SK-N-DZ (cell line): ENCODE measurements around the gene PABPN1.
A peak's percentile ranks its signal among the peaks of the same experiment; 100 is the strongest.

Experiments
- DNase-seq: peaks from one replicate; pipeline ENCODE4 v3.0.0-alpha.2; 2015; ENCODE audit warnings: low spot score

PABPN1 gene

DNA sequence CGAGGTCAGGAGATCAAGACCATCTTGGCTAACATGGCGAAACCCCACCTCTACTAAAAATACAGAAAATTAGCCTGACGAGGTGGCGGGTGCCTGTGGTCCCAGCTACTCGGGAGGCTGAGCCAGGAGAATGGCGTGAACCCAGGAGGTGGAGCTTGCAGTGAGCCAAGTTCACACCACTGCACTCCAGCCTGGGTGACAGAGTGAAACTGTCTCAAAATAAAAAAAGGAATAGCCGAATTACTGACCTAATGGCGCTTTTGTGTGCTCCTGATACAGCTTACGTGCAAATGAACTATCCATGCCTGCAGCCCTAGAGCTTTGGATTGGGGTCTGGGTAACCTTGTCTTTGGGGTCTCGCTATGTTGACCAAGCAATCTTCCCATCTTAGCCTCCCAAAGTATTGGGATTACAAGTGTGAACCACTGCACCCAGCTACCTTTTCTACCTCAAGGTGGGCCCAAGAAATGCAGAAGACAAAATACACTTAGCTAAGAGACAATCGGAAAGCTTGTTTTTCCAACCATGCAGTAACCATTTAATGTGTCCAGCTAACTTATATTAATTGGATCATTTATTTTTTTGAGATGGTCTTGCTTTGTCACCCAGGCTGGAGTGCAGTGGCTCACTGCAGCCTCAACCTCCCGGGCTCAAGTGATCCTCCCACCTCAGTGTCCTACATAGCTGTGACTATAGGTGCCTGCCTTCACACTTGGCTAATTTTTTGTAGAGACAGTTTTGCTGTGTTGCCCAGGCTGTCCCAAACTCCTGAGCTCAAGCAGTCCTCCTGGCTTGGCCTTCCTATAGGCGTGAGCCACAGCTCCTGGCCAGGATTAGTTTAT, 5.5 kb downstream of the PABPN1 start:
- no peak for DNase-seq

DNA sequence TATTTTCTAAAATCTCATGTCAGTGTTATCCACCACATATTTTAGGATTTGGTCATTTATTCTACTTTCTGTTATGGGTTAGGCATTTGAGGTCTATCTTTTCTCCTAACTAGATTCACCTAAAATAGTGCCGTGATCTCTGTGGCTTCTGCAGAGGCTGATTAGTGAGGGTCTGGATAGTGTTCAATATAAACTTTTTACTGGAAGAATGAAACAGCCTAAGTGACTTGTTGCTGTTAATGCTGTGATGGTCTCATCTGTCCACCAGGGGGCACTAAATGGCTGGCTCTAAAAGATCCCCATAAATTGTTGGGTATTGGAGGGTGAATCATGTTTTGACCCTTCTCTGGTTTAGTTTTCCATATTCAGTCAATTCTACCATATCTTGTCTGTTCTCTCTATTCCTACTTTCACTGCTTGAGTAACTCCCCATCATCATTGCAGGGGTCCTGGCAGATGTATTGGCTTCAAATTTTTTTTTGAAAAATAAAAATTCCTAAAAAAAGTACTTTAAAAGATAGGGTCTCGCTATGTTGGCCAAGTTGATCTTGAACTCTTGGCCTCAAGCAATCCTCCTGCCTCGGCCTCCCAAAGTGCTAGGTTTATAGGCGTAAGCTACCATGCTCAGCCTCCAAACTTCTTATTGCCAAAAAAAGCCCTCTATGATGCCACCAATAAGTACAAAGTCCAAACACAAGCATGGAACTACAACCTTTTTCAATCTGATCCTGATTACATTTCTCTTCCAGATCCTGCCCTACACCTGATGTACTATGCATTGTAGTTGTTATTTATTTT, 6.9 kb downstream of the PABPN1 start:
- DNase-seq: peak; percentile 77

DNA sequence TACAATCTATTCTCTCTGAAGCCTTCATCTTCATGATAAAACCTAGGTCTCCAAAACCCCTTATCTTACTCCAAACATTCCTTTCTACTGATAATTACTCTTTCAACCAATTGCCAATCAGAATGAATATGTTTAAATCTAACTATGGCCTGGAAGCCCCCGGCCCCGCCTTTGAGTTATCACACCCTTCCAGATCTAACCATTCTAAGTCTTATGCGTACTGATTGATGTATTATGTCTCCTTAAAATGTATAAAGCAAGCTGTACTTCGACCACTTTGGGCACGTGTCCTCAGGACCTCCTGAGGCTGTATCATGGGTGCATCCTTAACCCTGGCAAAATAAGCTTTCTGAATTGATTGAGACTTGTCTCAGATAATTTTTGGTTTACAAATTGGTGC, 14.4 kb downstream of the PABPN1 start:
- DNase-seq: no peak

DNA sequence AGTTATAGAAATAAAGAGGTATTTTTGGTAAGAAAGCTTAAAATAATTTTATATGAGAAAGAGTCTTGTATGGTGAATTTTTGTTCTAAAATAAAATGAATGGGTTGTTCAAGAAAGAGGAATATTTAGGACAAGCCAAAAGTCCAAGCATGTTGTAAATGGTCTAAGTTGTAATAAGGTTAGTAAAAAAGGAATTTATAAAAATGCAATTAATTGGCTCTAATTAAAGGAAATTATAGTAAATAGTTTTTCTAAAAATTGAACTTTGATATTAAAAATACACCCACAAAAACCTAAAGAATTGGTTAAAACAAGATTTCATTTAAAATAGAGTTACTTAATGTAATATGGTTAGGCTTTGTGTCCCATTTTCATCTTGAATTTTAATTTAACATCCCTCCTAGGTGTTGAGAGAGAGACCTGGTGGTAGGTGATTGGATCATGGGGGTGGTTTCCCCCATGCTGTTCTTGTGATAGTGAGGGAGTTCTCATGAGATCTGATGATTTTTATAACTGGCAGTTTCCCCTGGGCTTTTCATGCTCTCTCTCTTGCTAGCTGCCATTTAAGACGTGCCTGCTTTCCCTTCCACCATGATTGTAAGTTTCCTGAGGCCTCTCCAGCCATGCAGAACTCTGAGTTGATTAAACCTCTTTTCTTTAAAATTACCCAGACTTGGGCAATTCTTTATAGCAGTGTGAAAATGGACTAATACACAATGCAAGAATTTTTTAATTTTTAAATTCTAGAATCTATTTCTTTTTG, 18.4 kb downstream of the PABPN1 start:
- DNase-seq: no peak

DNA sequence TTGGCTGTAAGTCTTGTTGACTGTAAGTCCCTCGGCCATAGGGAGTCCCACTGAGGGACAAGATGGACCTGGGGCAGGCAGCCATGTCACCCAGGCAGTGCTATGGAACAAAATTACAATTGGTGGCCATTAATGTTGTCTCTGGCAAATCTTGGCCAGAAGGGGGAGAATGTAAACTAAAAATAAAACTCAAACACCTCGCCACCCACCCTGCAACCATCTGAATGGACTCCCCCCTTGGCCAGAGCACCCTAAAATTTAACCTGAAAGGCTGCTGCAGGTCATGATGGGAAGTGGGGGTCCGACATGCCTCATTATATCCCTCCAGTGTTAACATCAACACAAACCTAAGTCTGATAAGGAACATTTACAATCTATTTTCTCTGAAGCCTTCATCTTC, 23.2 kb downstream of the PABPN1 start:
- DNase-seq: no peak

DNA sequence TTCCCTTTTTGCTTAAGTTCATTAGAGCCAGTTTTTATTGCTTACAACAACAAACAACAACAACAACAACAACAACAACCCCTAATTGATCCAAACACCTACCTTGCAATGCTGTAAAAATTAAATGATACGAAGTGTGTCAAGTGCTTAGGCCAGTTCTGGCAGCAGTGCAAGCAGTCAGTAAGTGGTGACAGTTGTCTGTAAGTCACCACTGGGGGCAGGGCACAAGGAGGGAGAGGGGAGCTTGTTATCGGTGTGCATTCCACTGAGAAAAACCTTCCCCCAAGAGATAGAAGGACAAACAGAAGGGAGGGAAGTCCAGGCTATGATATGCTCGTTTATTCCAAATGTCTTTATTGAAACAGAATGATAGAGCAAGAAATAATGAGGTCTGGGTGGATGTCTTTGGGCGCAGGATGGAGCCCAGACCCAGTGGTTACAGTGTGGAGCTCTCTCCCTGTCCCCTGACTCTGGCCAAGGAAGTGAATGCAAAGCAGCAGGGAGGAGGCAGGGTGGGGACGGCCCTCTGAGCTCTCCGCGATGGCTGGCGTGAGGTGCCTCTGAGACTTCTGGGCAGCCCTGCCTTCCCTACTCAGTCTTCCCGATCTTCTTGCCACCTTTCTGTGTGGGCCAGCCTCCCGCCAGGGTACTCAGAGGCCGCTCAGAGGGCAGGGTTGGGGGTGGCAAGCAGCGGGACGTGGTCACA, 24.9 kb downstream of the PABPN1 start:
- no peak for DNase-seq

DNA sequence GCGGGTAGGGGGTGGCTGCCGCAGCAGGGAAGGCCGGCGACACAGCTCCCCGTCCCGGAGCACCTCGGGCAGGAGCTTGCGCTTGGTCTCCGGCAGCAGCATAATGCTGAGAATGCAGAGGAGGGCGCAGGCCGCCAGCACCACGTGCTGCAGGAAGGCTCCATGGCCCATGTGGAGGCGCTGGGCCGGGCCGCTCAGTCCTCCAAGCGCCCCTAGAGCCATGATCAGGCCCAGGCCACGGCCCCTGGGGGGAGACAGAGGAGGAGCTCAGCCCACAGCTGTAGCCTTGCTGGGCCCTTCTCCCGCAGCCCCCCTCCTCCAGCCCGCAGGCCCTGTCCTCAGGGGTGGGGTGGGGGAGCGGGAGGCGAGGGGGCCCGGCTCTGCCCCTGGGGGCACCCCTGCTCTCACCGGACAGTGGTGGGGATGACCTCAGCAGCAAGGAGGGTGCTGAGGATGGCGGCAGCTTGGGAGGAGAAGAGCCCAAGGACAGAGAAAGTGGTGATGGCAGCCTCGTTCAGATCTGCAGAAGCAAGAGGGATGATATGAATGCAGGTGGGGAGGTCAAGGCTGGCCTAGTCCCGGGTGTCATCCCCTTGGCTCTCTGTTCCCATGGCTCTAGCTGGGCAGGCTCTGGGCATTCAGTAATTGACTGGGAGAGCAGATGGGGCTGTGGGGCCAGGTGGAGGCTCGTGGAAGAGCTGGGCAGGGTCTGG, 25.6 kb downstream of the PABPN1 start:
- no peak for DNase-seq

DNA sequence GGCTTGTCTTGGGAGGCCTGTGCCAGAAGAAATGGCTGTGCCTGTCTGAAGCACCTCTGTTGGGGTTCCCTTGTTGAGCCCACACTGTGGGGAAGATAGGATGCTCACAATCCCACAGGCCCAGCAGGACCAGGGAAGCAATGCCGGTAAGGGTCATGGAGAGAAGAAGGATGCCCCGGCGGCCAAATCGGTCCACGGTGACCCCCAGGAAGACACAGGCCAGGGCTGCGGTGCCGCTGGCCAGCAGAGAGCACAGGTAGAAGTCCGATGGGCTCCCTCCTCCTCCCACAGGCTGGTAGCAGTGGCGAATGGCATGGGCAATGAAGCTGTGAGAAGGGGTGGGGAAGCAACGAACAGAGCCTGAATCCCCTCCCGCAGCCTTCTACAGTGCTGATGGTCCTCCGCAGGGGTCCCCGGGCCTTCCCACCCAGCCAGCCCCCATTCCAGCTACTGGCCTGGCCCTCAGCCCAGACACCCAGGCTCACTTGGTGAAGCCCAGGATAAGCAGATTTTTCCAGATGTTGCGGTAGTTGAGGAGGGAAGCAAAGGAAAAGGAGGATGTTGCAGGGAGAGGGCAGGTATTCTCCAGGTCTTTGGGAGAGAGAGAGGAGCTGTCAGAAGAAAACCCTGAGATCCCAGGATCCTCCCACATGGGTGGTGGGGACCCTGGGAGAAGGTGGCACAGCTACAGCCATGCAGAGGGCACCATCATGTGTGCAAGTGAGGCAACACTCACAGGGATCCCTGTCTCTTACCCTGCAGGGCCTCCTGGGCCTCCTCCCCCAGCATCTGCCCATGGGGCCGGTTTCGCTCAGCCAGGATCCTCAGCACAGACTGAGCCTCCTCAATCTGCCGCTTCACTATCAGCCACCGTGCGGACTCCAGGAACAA, 26.4 kb downstream of the PABPN1 start:
- no peak for DNase-seq

DNA sequence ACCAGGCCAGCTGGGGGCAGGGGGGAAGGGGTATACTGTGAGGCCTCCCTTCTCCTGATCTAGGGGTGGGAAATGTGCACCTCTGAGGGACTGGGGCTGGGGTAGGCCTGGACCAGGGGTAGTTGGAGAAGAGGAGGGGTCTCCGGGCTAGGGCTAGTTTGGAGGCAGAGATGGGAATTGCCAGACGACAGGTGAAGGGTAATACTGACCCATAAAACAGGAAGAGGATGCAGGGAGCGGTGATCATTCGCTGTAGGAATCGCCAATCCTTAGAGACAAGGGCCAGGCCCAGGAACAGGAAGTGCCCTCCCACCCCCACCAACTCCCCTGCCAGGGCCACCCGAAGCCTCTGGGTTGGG, 27.0 kb downstream of the PABPN1 start:
- DNase-seq: no peak

DNA sequence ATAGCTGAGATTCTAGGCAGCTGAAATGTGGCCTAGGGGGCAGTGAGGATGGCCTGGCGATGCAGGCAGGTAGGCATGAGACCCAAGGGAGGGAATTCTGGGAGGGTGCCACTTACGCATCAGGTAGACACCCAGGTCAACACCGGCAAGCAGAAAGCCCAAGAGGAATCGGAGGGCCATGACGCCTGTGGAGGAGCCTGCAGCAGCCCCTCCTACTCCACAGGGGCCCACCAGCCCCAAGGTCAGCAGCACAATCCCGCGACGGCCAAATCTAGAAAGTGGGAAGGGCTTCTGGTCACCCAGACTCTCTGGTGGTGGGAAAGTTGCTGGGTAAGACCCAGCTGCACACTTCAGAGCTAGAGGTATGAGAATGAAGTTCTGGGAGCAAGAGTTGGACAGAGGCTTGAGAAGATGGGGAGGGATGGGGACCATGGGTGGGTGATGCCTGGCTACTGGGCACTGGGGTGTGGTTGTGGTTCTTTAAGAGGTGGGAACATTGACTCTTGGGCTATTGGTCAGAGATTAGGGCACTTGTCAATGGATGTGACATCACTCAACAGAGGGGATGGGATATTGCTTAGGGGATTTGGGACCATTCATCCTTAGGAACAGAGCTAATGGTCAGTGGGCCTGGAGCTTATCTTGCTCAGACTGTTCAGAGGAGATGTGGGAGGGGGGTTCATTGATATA, 28.0 kb downstream of the PABPN1 start:
- DNase-seq: no peak

DNA sequence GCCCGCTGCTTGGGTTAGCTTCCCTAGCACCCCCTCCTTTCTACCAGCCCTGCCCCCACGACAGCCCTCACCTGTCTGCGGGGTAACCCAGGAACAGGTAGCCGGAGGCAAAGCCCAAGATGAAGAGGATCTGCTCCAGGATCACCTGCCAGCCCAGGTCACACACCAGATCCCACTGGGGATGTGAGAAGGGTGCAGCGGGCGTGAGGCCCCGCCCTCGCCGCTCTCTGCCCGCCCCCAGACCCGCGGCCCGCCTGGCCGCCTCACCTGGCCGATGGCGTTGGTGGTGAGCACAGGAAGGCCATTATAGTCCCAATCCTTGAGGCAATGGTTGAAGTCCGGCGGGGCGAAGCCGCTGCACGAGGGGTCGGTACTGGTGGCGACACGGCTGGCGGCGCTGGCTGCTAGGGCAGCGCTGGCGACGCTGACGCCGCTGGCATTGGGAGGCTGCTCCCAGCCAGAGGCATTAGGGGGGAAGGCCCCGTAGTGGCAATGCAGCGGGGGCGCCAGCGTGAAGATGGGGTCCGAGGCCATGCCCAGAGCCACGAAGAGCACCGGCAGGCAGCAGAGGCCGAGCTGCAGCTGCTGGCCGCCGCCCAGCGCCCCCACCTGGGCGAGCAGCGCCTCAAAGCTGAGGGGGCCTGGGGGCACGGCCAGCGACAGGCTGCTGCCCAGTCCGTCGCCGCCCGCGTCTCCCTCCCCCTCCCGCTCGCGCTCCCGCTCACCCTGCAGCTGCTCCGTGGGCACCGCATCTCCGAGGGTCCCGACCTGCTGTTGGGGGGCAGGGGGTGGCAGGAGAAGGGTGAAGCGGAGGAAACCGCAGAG, 30.6 kb downstream of the PABPN1 start:
- peak; percentile 32 for DNase-seq

DNA sequence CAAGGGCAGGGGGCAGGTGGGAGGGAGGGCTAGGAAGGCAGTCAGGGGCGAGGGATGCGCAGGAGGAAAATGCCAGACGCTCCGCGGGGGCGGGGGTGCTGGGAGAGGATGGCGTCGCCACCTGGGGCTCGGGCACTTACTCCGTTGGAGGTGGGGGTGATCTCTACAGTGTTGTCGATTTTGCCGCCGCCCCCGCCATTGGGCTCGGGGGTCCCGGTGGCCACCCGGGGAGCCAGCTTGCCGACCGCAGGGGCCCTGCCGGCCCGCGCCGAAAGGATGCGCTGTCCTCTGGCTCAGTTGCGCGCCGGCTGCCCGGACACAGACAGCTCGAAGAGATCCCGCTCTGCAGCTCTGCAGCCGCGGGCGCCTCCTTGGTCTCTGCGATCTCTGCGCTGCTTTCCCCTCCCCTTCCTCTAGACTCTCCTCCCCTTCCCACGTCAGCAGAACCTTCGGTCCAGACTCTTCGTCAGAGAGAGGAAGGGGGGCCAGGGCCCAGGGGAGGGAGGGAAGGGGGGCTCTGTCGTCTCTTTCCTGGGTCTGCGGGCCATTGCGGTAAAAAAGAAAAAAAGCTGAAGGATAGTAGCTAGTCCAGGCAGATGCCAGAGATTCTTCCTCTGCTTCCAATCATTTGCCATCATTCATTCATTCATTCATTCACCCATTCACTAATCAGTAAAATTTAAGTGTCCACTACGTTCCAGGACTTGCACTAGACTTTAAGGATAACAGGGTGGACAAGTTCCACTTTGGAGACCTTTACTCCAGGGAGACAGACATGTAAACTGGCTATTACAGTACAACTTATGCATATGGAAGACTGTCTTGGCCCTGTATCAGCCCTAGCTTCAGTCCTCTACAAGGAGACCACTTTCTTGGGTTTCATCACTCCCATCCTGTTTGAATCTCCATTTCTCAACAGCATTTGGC, 31.5 kb downstream of the PABPN1 start, which contains the start of gene SLC22A17:
TSS of gene SLC22A17 (minus strand) at position 382 of the 927 bp plus-strand sequence.
- peak; percentile 90 for DNase-seq

DNA sequence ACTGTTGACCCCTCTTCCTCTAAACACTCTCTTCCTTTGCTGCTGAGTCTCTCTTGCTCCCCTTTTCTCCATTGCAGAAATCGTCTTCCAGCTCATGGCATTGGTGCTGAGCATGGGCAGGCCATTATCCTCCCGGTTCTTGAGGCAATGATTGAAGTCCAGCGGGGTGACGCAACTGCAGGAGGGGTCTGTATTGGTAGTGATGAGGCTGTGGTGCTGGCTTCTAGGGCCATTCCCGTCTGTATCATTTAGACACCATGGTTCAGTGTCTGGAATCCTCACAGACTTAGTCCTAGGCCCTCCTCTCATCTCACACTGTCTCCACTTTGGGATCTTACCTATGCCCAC, 32.1 kb downstream of the PABPN1 start:
- DNase-seq: no peak

DNA sequence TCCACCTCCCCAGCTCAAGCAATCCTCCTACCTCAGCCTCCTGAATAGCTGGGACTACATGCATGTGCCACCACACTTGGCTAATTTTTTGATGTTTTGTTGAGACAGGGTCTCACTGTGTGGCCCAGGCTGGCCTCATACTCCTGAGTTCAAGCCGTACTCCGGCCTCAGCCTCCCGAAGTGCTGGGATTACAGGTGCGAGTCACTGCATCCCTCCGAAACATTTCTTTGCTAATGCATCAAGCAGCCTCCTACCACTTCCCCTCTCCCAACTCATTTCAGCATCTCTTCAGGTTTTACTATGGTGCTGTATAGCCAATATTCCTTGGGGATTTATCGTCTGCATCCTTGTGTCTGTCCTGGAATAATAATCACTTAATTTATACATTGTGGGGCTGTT, 33.7 kb downstream of the PABPN1 start:
- DNase-seq: no peak

DNA sequence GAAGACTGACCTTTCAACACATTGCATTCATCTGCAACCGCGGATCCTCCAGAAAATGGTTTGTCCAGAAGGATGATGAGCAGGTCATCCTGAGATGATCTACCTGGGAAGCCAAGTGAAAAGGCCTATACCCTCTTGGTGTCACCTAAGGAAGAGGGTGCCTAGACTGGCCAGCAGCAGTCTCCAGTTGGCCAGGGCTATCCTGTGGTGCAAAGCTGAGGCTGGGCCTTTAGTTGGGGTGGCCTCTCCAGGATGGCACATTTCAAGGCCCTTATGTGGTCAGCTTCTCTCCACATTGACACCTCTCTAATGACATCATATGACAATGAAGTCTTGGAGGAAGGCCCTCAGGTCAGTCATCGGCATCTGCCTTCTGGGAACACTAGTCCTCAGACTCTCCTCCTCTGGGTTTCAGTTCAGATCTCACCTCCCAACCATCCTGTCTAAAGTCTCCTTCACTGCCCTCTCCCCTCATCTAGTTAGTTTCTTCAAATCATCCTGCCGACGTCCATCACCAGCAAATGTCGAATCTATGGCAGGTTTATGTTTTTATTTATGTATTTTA, 34.7 kb downstream of the PABPN1 start:
- no peak for DNase-seq

DNA sequence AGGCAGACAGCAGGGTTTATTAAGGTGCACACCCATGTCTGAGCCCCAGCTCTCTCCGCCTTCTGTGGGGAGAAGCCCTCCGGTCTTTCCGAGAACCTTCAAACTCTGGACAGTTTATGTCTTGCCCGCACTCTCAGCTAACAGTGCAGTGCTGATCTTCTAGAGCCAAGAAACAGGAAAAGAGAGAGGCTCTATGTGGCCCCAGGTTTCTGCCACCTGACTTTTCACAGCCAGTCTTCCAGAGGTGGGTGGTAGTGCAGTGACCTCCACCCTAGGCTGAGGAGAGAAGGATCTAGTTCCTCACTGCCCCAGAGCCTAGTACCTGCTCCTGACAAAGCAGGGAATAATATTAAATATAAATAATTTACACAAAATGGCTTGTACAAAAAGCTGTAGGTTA, 35.4 kb downstream of the PABPN1 start:
- no peak for DNase-seq

DNA sequence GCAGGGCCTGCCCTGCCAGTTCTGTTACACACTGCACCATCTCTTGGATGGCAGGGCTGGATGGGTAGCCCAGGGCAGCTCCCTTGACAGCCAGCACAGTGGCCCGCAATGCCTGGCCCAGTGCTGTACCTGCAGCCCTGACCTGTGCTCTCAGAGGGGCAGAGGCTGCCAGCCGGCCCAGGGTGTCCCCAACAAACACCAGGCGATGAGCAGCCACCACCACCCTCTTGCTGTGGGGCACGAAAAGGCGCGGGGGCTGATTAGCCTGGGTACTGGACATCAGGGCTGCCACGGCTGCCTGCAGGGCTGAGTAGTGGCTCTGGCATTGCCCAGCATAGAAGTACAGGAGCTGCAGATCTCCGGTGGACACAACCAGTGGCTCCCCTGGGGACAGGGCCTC, 36.0 kb downstream of the PABPN1 start:
- no peak for DNase-seq
